ENCODE data around the gene TCEAL3. TPM values are rescaled to one million over a fixed set of nuclear protein-coding genes. Genes with fewer than 3 reads are reported as not detected.

TCEAL3 gene
- total RNA-seq, 1 experiment from 2014 or later, result 23.8 TPM

DNA sequence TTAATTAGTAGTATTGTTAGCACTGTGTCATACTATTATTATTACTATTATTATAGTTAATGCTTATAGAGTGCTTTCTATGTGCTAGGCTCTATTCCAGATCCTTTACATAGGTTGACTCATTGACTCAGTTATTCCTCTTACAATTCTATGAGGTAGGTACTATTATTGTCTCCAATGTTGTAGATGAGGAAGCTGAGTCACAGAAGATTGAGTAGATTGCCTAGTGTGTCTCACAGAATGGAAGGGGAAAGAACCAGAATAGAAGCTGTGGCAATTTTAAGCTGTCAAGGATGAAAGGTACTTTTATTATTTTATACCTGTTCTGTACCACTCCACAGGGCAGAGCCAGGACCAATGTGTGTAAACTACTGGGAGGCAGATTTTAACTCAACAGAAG is 19.1 kb downstream of the TCEAL3 start:
- no peak overlapping the region; the same call in 1 of the 2 replicates for H3K27ac ChIP-seq (ENCODE audit: low read length)
- CTCF ChIA-PET, result no interaction called here
- H3K4me3 ChIP-seq (ENCODE audit: low read depth in 2 of 2, low read length in 2 of 2), result no peak overlapping the region
- intact Hi-C loops (cut with micrococcal nuclease; ENCODE audit: unreplicated experiment), result no loop called here
- no peak for ATAC-seq
- in situ Hi-C loops (cut with HindIII; ENCODE audit: low pct_unique_long_range_greater_than_20kb, low sequenced_read_pairs), result no loop called here
- POLR2A ChIA-PET, result no interaction called here
- TF ChIP-seq, protein P1, sequence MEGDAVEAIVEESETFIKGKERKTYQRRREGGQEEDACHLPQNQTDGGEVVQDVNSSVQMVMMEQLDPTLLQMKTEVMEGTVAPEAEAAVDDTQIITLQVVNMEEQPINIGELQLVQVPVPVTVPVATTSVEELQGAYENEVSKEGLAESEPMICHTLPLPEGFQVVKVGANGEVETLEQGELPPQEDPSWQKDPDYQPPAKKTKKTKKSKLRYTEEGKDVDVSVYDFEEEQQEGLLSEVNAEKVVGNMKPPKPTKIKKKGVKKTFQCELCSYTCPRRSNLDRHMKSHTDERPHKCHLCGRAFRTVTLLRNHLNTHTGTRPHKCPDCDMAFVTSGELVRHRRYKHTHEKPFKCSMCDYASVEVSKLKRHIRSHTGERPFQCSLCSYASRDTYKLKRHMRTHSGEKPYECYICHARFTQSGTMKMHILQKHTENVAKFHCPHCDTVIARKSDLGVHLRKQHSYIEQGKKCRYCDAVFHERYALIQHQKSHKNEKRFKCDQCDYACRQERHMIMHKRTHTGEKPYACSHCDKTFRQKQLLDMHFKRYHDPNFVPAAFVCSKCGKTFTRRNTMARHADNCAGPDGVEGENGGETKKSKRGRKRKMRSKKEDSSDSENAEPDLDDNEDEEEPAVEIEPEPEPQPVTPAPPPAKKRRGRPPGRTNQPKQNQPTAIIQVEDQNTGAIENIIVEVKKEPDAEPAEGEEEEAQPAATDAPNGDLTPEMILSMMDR (IDR thresholded peaks at IDR 0.05), result no peak
- no peak for TF ChIP-seq SIN3A (IDR thresholded peaks at IDR 0.05; ENCODE audit: borderline replicate concordance, insufficient read depth, low read depth, low read length)
- TF ChIP-seq, protein P2, sequence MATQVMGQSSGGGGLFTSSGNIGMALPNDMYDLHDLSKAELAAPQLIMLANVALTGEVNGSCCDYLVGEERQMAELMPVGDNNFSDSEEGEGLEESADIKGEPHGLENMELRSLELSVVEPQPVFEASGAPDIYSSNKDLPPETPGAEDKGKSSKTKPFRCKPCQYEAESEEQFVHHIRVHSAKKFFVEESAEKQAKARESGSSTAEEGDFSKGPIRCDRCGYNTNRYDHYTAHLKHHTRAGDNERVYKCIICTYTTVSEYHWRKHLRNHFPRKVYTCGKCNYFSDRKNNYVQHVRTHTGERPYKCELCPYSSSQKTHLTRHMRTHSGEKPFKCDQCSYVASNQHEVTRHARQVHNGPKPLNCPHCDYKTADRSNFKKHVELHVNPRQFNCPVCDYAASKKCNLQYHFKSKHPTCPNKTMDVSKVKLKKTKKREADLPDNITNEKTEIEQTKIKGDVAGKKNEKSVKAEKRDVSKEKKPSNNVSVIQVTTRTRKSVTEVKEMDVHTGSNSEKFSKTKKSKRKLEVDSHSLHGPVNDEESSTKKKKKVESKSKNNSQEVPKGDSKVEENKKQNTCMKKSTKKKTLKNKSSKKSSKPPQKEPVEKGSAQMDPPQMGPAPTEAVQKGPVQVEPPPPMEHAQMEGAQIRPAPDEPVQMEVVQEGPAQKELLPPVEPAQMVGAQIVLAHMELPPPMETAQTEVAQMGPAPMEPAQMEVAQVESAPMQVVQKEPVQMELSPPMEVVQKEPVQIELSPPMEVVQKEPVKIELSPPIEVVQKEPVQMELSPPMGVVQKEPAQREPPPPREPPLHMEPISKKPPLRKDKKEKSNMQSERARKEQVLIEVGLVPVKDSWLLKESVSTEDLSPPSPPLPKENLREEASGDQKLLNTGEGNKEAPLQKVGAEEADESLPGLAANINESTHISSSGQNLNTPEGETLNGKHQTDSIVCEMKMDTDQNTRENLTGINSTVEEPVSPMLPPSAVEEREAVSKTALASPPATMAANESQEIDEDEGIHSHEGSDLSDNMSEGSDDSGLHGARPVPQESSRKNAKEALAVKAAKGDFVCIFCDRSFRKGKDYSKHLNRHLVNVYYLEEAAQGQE (IDR thresholded peaks at IDR 0.05; ENCODE audit: insufficient read depth in 1 of 2, low read depth in 2 of 2, low read length in 1 of 2), result no peak
- no peak for TF ChIP-seq POLR2AphosphoS5 (IDR thresholded peaks at IDR 0.05; ENCODE audit: low read depth, low read length)
- no peak for TF ChIP-seq TCF7L2 (IDR thresholded peaks at IDR 0.05; ENCODE audit: low read depth, low read length)
- H3K9me3 ChIP-seq (ENCODE audit: control insufficient read depth, insufficient read depth, low read depth, low read length), result no peaks in the 10 kb centered on the region
- DNase-seq (ENCODE audit: low read depth, low spot score), result no peak
- peaks cover 16% of the 10 kb centered on the region; the same call in 1 of the 2 replicates for H3K4me1 ChIP-seq (ENCODE audit: control insufficient read depth, insufficient read depth, low read length)
- no peaks in the 10 kb centered on the region for H3K27me3 ChIP-seq (ENCODE audit: control insufficient read depth, insufficient read depth, low read length)
- no peaks in the 10 kb centered on the region for H3K36me3 ChIP-seq (ENCODE audit: control insufficient read depth, insufficient read depth, low read length)
- no TSS peak for BruUV-seq (replicated peaks)

DNA sequence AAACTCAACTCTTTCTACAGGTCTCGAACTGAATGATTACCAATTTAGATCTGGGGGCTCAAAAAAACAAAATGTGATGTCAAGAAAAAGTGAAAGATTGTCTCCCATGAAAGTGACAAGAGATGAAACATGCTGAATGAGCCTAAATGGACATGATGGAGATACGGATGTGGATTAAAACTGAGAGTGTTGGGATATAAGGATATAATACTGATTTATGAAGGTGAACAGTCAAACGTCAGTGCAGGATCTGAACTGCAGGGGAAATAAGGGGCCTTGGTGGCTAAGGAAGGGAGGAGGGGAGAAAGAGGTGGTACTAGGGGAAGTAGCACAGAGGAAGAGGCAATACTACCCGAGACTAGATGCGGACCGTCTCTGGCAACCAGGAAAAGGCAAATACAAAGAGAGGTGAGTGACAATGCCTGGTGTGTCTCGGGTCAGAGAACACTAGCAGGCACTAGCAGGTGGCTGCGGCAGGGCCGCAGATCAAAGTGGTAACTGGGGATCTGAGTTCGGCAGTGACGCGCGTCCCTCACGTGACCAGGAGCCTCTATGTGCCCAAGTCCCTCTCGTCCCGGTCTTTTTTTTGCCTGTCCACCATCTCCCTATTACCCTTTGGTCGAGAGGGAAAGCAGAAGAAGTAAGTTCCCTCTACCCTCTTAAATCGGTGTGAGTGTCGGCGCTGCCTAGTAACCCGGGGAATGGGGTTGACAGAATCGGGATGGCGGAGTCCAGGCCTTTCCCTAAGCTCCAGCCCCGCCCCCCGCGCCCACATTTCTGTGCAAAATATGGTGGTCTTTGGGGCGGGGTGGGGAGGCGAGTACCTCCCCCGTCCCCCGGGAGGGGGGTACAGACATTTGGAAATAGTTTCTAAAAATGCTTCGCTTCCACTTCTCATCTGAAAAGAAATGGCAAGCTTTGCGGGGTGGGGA is 20.9 kb downstream of the TCEAL3 start, which contains the start of gene TCEAL1:
Gene TCEAL1 (plus strand): TSS at position 590 of the 932 bp plus-strand sequence. CDS start 942 bp downstream, outside the sequence.
- intact Hi-C loops (cut with micrococcal nuclease; ENCODE audit: unreplicated experiment) (no loop called here), in situ Hi-C loops (cut with HindIII; ENCODE audit: low pct_unique_long_range_greater_than_20kb, low sequenced_read_pairs) (no loop called here)
- Histone ChIP-seq H3K27me3 (ENCODE audit: control insufficient read depth, insufficient read depth, low read length) (no peaks in the 10 kb centered on the region), H3K36me3 (ENCODE audit: control insufficient read depth, insufficient read depth, low read length) (no peaks in the 10 kb centered on the region), H3K9me3 (ENCODE audit: control insufficient read depth, insufficient read depth, low read depth, low read length) (no peaks in the 10 kb centered on the region), H3K4me1 (ENCODE audit: control insufficient read depth, insufficient read depth, low read length) (peaks cover 16% of the 10 kb centered on the region; the same call in 1 of the 2 replicates), H3K27ac (ENCODE audit: low read length) (peak within 1 kb of the TSS; percentile 97), H3K4me3 (ENCODE audit: low read depth in 2 of 2, low read length in 2 of 2) (peak within 1 kb of the TSS; percentile 80 to 96)
- ATAC-seq (peak; percentile 44), DNase-seq (ENCODE audit: low read depth, low spot score) (no peak)
- TSS peak; percentile 64 for BruUV-seq (replicated peaks)
- ChIA-PET POLR2A (interaction anchor here (0.6 kb wide), 1 partner anchor 99 kb away, joined by 3 read pairs; no protein-coding TSS in a partner anchor), CTCF (no interaction called here)
- 0 out of 2 replicates have a peak, but pooled peaks have one; percentile 24 for TF ChIP-seq SIN3A (IDR thresholded peaks at IDR 0.05; ENCODE audit: borderline replicate concordance, insufficient read depth, low read depth, low read length)
- TF ChIP-seq TCF7L2 (IDR thresholded peaks at IDR 0.05; ENCODE audit: low read depth, low read length), result peak; percentile 98
- no peak; the same call in 1 of the 2 replicates for TF ChIP-seq POLR2AphosphoS5 (IDR thresholded peaks at IDR 0.05; ENCODE audit: low read depth, low read length)
- TF ChIP-seq, protein P2 (IDR thresholded peaks at IDR 0.05; ENCODE audit: insufficient read depth in 1 of 2, low read depth in 2 of 2, low read length in 1 of 2), result no peak
- TF ChIP-seq, protein P1 (IDR thresholded peaks at IDR 0.05), result no peak
